K562 (cell line): ENCODE measurements around the gene SLC43A1. TPM values are rescaled to one million over a fixed set of nuclear protein-coding genes. Genes with fewer than 3 reads are reported as not detected.
A peak's percentile ranks its signal among the peaks of the same experiment; 100 is the strongest.

Source experiments
- ADNP ChIP-seq: fragments of 200-800 bp; sonication (Bioruptor generic); IDR thresholded peaks from 2 replicates; pipeline ENCODE4 v1.6.1; 2016; ENCODE audit warnings: missing genetic modification characterization, missing compliant biosample characterization
- BCOR ChIP-seq: fragments of 450-650 bp; IDR thresholded peaks from 2 replicates; pipeline ENCODE4 v1.6.1; 2016
- CHD4 ChIP-seq: fragments of 200-600 bp; sonication (generic); IDR thresholded peaks from 3 replicates; pipeline ENCODE4 v1.6.1; 2012; ENCODE audit warnings: low read depth, mild to moderate bottlenecking, mixed read lengths, low read length, inconsistent platforms; ENCODE audit not compliant: insufficient read depth, insufficient replicate concordance, poor library complexity, severe bottlenecking
- COPS2 ChIP-seq: fragments of 450-650 bp; conservative IDR thresholded peaks from 2 replicates; pipeline ENCODE4 v1.6.1; 2016; ENCODE audit warnings: mild to moderate bottlenecking, moderate library complexity
- FOS ChIP-seq: IDR thresholded peaks from 3 replicates; pipeline ENCODE4 v1.6.1; 2011; ENCODE audit not compliant: insufficient read length; ENCODE audit errors: extremely low read depth
- GTF2A2 ChIP-seq: IDR thresholded peaks from 2 replicates; pipeline ENCODE4 v1.6.1; 2016; ENCODE audit warnings: mild to moderate bottlenecking, missing genetic modification characterization, missing compliant biosample characterization
- HSF4 ChIP-seq: fragments of 250-450 bp; sonication (Bioruptor Pico); IDR thresholded peaks from 2 replicates; pipeline ENCODE4 v2.1.2; 2022; ENCODE audit warnings: mild to moderate bottlenecking, moderate library complexity, borderline replicate concordance
- KDM1A ChIP-seq, 2 experiments: fragments of 450-650 bp; IDR thresholded peaks; 2 replicates each; pipeline ENCODE4 v1.6.1; 2016; ENCODE audit warnings: mild to moderate bottlenecking in 2 of 2
- KLF16 ChIP-seq: IDR thresholded peaks from 2 replicates; pipeline ENCODE4 v1.6.1; 2016; ENCODE audit warnings: antibody characterized with exemption
- MAFK ChIP-seq: IDR thresholded peaks from 2 replicates; pipeline ENCODE4 v1.6.1; 2011; ENCODE audit warnings: low read length, improper control_type of control experiment
- MYC ChIP-seq, 2 experiments: fragments of 250-450 bp in 1 of 2; sonication (Bioruptor Pico) in 1 of 2; IDR thresholded peaks; 2 replicates each; pipeline versions ENCODE4 v1.5.1 to v1.6.1; 2012 to 2021; ENCODE audit warnings: low read depth in 2 of 2, borderline replicate concordance in 1 of 2, improper control_type of control experiment in 1 of 2, low read length in 1 of 2, mild to moderate bottlenecking in 1 of 2, moderate library complexity in 1 of 2
- NFATC3 ChIP-seq: fragments of 450-650 bp; IDR thresholded peaks from 2 replicates; pipeline ENCODE4 v1.6.1; 2017; ENCODE audit warnings: mild to moderate bottlenecking
- NFIX ChIP-seq: fragments of 250-450 bp; sonication (Bioruptor Pico); IDR thresholded peaks from 2 replicates; pipeline ENCODE4 v1.4.0; 2020; ENCODE audit warnings: low read depth, mild to moderate bottlenecking, moderate library complexity
- RBM25 ChIP-seq: fragments of 200-400 bp; formaldehyde crosslinking; IDR thresholded peaks from 2 replicates; pipeline ENCODE4 v1.6.1; 2018; ENCODE audit warnings: low read length, low read depth, moderate library complexity; ENCODE audit not compliant: severe bottlenecking
- RCOR1 ChIP-seq, 2 experiments: IDR thresholded peaks; 2 replicates each; pipeline ENCODE4 v1.6.1; 2012; ENCODE audit warnings: low read depth in 2 of 2, low read length in 2 of 2, borderline replicate concordance in 1 of 2, improper control_type of control experiment in 1 of 2
- RFX5 ChIP-seq: IDR thresholded peaks from 2 replicates; pipeline ENCODE4 v1.6.1; 2011; ENCODE audit warnings: low read depth, mild to moderate bottlenecking, improper control_type of control experiment, low read length
- SMARCA5 ChIP-seq: fragments of 450-650 bp; IDR thresholded peaks from 2 replicates; pipeline ENCODE4 v1.6.1; 2016
- SRSF1 ChIP-seq: fragments of 200-400 bp; formaldehyde crosslinking; IDR thresholded peaks from 2 replicates; pipeline ENCODE4 v1.6.1; 2017; ENCODE audit warnings: mild to moderate bottlenecking, low read depth, low read length, moderate library complexity
- SUPT5H ChIP-seq: fragments of 450-650 bp; IDR thresholded peaks from 2 replicates; pipeline ENCODE4 v1.6.1; 2016
- TCF3 ChIP-seq: sonication (generic); formaldehyde crosslinking; IDR thresholded peaks from 2 replicates; pipeline ENCODE4 v1.4.0; 2020; ENCODE audit warnings: mild to moderate bottlenecking, missing genetic modification reagents
- TGIF2 ChIP-seq: sonication (generic); formaldehyde crosslinking; IDR thresholded peaks from 2 replicates; pipeline ENCODE4 v1.8.1; 2022; ENCODE audit warnings: mild to moderate bottlenecking, missing genetic modification reagents, moderate library complexity
- ZNF3 ChIP-seq: fragments of 250-450 bp; sonication (Bioruptor Pico); IDR thresholded peaks from 2 replicates; pipeline ENCODE4 v1.5.0; 2021; ENCODE audit warnings: mild to moderate bottlenecking, moderate library complexity
- ZNF592 ChIP-seq: fragments of 450-650 bp; IDR thresholded peaks from 2 replicates; pipeline ENCODE4 v1.6.1; 2017; ENCODE audit warnings: antibody characterized with exemption, mild to moderate bottlenecking
- ZNF740 ChIP-seq, 3 experiments: fragments of 200-800 bp in 1 of 3; sonication (Bioruptor generic) in 1 of 3; sonication (generic) in 1 of 3; formaldehyde crosslinking in 1 of 3; IDR thresholded peaks; 2 replicates each; pipeline versions ENCODE4 v1.6.1 to v1.8.0; 2016 to 2022; ENCODE audit warnings: mild to moderate bottlenecking in 2 of 3, missing compliant biosample characterization in 2 of 3, missing genetic modification characterization in 2 of 3, missing genetic modification reagents in 1 of 3
- polyA plus RNA-seq, 8 experiments: library from polyadenylated mRNA; depleted of rRNA in 4 of 8; stranded (reverse) in 5 of 8; unstranded in 3 of 8; fragments of >200 nt; fragmentation: Nextera tagmentation in 2 of 8; fragmentation: Illumina TruSeq in 1 of 8; extraction: Ambion mirVana in 2 of 8; extraction: Trizol in 1 of 8; gene quantifications; 2 replicates each; pipeline versions ENCODE4 v1.2.1 to v1.2.3, GENCODE V29; 2011 to 2014; ENCODE audit warnings: inconsistent platforms in 1 of 8, missing spikeins in 1 of 8
- total RNA-seq, 7 experiments: library from RNA; depleted of rRNA in 6 of 7; stranded (reverse); fragments of >200 nt in 6 of 7; fragmentation: Illumina TruSeq in 2 of 7; extraction: Trizol in 2 of 7; gene quantifications; 2 replicates each; pipeline versions ENCODE4 v1.2.1 to v1.2.3, GENCODE V29; 2011 to 2021; ENCODE audit warnings: low replicate concordance in 1 of 7

SLC43A1 gene
- total and polyA plus RNA-seq, 9 of the 15 experiments (the other 6 are each of a cell fraction or from before 2014, with no cell fraction given), result 2.6 to 41.8 (median 24.6) TPM

GRCh38 chr11:57469268-57469667, 46.2 kb downstream of the SLC43A1 start (continued):
- no peak for TF ChIP-seq ZNF592
- peak; percentile 92 for TF ChIP-seq BCOR
- TF ChIP-seq ZNF740 (CRISPR knock-in tag; IDR thresholded peaks at IDR 0.05), result no peak
- TF ChIP-seq ZNF740 (tag; IDR thresholded peaks at IDR 0.05), result no peak
- TF ChIP-seq RBM25, result peak; percentile 95
- no peak for TF ChIP-seq NFIX
- TF ChIP-seq ZNF3, result no peak
- TF ChIP-seq RFX5, result no peak
- no peak for TF ChIP-seq TCF3 (CRISPR knock-in tag)
- TF ChIP-seq MYC (IDR thresholded peaks at IDR 0.05; ENCODE audit: low read depth, low read length), result no peak
- no peak for TF ChIP-seq MYC (CRISPR knock-in tag; IDR thresholded peaks at IDR 0.05; ENCODE audit: borderline replicate concordance, low read depth)
- TF ChIP-seq TGIF2 (CRISPR knock-in tag), result no peak
- peak; percentile 88 for TF ChIP-seq ADNP (tag)
- no peak for TF ChIP-seq MAFK
- TF ChIP-seq SMARCA5, result 0 out of 2 replicates have a peak, but pooled peaks have one; percentile 23
- TF ChIP-seq SUPT5H, result no peak
- TF ChIP-seq SRSF1, result no peak
- TF ChIP-seq CHD4, result peak; percentile 66
- TF ChIP-seq HSF4 (CRISPR knock-in tag), result no peak
- peak in 1 of 2 experiments; percentile 57; a peak in 1 of 4 replicates for TF ChIP-seq RCOR1 (IDR thresholded peaks at IDR 0.05; ENCODE audit: borderline replicate concordance in 1 of 2, low read depth in 2 of 2, low read length in 2 of 2)
- no peak for TF ChIP-seq FOS
- TF ChIP-seq KDM1A (IDR thresholded peaks at IDR 0.05), result peak; percentile 19 to 68; a peak in 1 of 4 replicates
- TF ChIP-seq GTF2A2 (tag), result no peak
- TF ChIP-seq COPS2, result no peak
- TF ChIP-seq KLF16, result no peak
- TF ChIP-seq NFATC3, result no peak
